Natural killer cell (primary cell): ENCODE data around the gene OR2AG1. TPM values are rescaled to one million over a fixed set of nuclear protein-coding genes. Genes with fewer than 3 reads are reported as not detected.

Experiments used
- ATAC-seq, 3 donors: fragments of 150-1000 bp in 2 of 3; fragments of 200-7000 bp in 1 of 3; cut with Tn5 transposase; 1 replicate in 1 of 3; 2 replicates in 2 of 3; pipeline ENCODE4 v1.10.0; 2021; ENCODE audit warnings: mild to moderate bottlenecking in 2 of 3, moderate library complexity in 2 of 3
- DNase-seq, 2 donors: peaks; one replicate each; pipeline versions ENCODE4 v3.0.0 to v3.0.0-alpha.2; 2013 to 2021; ENCODE audit warnings: mixed read lengths in 1 of 2
- H3K27ac ChIP-seq: one replicate; pipeline ENCODE4 v1.5.1; 2013; ENCODE audit warnings: mild to moderate bottlenecking, low read length
- H3K27me3 ChIP-seq: one replicate; pipeline ENCODE4 v1.6.1; 2013; ENCODE audit warnings: low read length; ENCODE audit not compliant: control insufficient read depth, insufficient read depth
- H3K36me3 ChIP-seq: one replicate; pipeline ENCODE4 v1.6.1; 2013; ENCODE audit warnings: low read length; ENCODE audit not compliant: control insufficient read depth, insufficient read depth
- H3K4me1 ChIP-seq: one replicate; pipeline ENCODE4 v1.6.1; 2013; ENCODE audit warnings: low read length; ENCODE audit not compliant: control insufficient read depth, insufficient read depth
- H3K4me3 ChIP-seq: one replicate; pipeline ENCODE4 v1.5.1; 2013; ENCODE audit warnings: low read length
- H3K9me3 ChIP-seq: one replicate; pipeline ENCODE4 v1.6.1; 2013; ENCODE audit warnings: low read length; ENCODE audit not compliant: control insufficient read depth, insufficient read depth
- H3K27ac Mint-ChIP-seq, 2 donors: one replicate each; pipeline ENCODE4 v1.8.0; 2022; ENCODE audit warnings: mild to moderate bottlenecking in 2 of 2, mixed read lengths in 2 of 2, moderate library complexity in 1 of 2
- H3K27me3 Mint-ChIP-seq, 2 donors: one replicate each; pipeline ENCODE4 v1.8.0; 2022; ENCODE audit warnings: low read depth in 2 of 2, mixed read lengths in 2 of 2
- H3K36me3 Mint-ChIP-seq: one replicate; pipeline ENCODE4 v1.8.0; 2022; ENCODE audit warnings: mixed read lengths
- H3K4me1 Mint-ChIP-seq, 2 donors: one replicate each; pipeline ENCODE4 v1.8.0; 2022; ENCODE audit warnings: mixed read lengths in 2 of 2
- H3K4me3 Mint-ChIP-seq: one replicate; pipeline ENCODE4 v1.8.0; 2022; ENCODE audit warnings: mild to moderate bottlenecking, moderate library complexity, mixed read lengths
- H3K9me3 Mint-ChIP-seq, 2 donors: one replicate each; pipeline ENCODE4 v1.8.0; 2022; ENCODE audit warnings: mixed read lengths in 2 of 2
- WGBS: methylation state at CpG from one replicate; pipeline ENCODE4 v1.1.7; 2013; ENCODE audit warnings: missing lambda C conversion rate; ENCODE audit not compliant: insufficient coverage; 5-methylcytosine and 5-hydroxymethylcytosine counted together
- intact Hi-C: fragments of 100-400 bp; cut with micrococcal nuclease; formaldehyde crosslinking; loops from one replicate; pipeline ENCODE4 v1.14.2; 2022
- total RNA-seq, 4 donors: library from RNA; stranded (reverse); fragments of 120-200 nt in 1 of 4; gene quantifications; one replicate each; pipeline versions ENCODE4 v1.2.3 to v1.2.4, GENCODE V29; 2013 to 2022
- TF ChIP-seq, protein P1 (sequence below): fragments of 200-600 bp; IDR thresholded peaks from one replicate; pipeline ENCODE4 v1.8.0; 2022; ENCODE audit warnings: antibody characterized with exemption

OR2AG1 gene
- total RNA-seq, 3 donors from 2014 or later (not counting 1 experiment from before 2014, with no cell fraction given): not detected

DNA sequence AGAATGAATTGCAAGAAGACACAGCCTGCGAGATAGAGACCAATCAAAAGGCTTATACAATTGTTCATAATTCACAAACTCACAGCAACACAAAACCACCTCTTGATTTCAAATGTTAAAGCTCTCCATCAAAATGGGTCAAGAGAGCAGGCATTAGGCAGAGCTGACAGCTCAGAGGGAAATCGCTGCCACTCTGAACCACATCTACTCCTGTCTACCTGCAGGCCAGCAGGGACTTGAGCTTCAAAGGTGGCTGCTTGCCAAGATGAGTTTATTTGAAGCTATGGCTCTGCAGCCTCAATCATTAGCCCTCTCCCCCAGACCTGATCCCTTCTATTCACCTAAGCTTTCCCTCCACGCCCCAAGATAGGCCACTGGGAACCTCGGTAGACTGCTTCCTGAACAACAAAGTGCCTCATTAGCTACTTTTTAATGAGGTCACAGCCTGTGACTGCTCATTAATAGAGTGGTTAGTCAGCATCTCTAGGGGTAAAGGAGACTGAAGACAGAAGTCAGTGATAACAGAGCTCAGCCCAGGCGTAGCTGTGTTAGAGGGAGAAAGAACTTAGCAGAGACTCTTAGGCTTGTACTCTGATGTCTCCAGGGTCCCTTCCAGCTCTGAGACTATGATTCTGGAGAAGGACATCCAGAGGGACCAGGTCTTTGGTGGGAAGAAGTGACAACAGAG is 41.5 kb downstream of the OR2AG1 start:
- Mint-ChIP-seq H3K9me3 (no peaks in the 10 kb centered on the region), H3K4me3 (no peak overlapping the region), H3K4me1 (no peaks in the 10 kb centered on the region), H3K36me3 (no peaks in the 10 kb centered on the region), H3K27me3 (peaks cover 11 to 12% of the 10 kb centered on the region in 2 donors), H3K27ac (no peak overlapping the region)
- intact Hi-C loops: no loop called here
- no peaks in the 10 kb centered on the region for H3K36me3 ChIP-seq
- 83% methylated on average over 5 of the region's 5 CpGs for WGBS
- no peak overlapping the region for H3K4me3 ChIP-seq
- TF ChIP-seq, protein P1, sequence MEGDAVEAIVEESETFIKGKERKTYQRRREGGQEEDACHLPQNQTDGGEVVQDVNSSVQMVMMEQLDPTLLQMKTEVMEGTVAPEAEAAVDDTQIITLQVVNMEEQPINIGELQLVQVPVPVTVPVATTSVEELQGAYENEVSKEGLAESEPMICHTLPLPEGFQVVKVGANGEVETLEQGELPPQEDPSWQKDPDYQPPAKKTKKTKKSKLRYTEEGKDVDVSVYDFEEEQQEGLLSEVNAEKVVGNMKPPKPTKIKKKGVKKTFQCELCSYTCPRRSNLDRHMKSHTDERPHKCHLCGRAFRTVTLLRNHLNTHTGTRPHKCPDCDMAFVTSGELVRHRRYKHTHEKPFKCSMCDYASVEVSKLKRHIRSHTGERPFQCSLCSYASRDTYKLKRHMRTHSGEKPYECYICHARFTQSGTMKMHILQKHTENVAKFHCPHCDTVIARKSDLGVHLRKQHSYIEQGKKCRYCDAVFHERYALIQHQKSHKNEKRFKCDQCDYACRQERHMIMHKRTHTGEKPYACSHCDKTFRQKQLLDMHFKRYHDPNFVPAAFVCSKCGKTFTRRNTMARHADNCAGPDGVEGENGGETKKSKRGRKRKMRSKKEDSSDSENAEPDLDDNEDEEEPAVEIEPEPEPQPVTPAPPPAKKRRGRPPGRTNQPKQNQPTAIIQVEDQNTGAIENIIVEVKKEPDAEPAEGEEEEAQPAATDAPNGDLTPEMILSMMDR: no peak
- no peak for ATAC-seq
- no peak overlapping the region for H3K27ac ChIP-seq
- no peaks in the 10 kb centered on the region for H3K27me3 ChIP-seq
- H3K9me3 ChIP-seq: no peaks in the 10 kb centered on the region
- H3K4me1 ChIP-seq: no peaks in the 10 kb centered on the region
- DNase-seq: no peak

DNA sequence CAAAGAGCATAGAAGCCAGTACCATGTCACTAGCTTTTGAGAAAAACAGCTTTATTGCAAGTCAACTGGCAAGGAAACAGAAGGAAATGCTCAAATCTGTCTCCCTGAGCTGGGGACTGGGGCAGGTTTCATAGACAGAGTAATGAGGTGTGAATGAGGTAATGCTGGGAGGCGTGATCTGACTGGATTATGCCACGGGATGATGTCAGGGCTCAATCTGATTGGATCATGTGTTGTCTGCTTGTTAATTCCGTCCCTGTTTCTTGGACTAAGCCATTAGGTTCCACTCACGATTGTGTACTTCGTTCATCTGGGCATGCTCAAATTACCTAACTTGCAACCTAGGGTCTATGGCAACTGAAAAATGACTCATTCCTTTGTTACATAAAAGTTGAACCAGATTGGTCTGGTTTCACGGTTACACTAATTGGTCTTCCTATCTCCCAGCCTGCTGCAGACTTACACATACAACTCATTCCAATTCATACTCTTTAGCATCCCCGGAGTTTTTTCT is 42.5 kb downstream of the OR2AG1 start:
- TF ChIP-seq, protein P1: no peak
- ATAC-seq (no peak), DNase-seq (no peak)
- no peak overlapping the region for H3K27ac ChIP-seq
- no peaks in the 10 kb centered on the region for H3K4me1 ChIP-seq
- Mint-ChIP-seq H3K4me1 (no peaks in the 10 kb centered on the region), H3K27ac (no peak overlapping the region), H3K4me3 (no peak overlapping the region), H3K36me3 (no peaks in the 10 kb centered on the region), H3K27me3 (peaks cover 5 to 6% of the 10 kb centered on the region in 2 donors), H3K9me3 (no peaks in the 10 kb centered on the region)
- intact Hi-C loops: no loop called here
- no peak overlapping the region for H3K4me3 ChIP-seq
- WGBS: 88% methylated on average over 7 of the region's 7 CpGs
- no peaks in the 10 kb centered on the region for H3K36me3 ChIP-seq
- H3K27me3 ChIP-seq: no peaks in the 10 kb centered on the region
- no peaks in the 10 kb centered on the region for H3K9me3 ChIP-seq

DNA sequence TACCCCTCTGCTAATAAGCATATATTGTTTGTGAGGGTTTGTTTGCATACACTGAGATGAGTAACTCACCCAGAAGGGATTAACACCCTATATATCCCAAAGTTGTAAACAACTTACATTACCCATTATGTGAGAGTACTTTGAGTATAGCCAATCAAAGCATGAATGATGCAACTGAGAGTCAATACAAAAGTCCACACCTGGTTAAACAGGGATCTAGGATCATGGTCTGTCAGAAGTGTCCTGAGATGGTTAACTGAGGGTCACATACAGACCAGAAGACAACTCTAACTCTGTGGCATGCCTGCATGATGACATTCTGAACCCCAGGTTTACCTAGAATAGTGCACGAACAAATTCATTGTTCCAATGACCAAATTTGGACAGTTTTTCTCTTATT is 45.3 kb downstream of the OR2AG1 start:
- no peaks in the 10 kb centered on the region for H3K4me1 Mint-ChIP-seq
- no peaks in the 10 kb centered on the region for H3K9me3 Mint-ChIP-seq
- no peak overlapping the region for H3K4me3 Mint-ChIP-seq
- DNase-seq (no peak), ATAC-seq (no peak)
- no peak overlapping the region for H3K27ac Mint-ChIP-seq
- Histone ChIP-seq H3K4me3 (no peak overlapping the region), H3K27me3 (no peaks in the 10 kb centered on the region), H3K27ac (no peak overlapping the region), H3K9me3 (no peaks in the 10 kb centered on the region), H3K36me3 (no peaks in the 10 kb centered on the region), H3K4me1 (no peaks in the 10 kb centered on the region)
- TF ChIP-seq, protein P1: no peak
- 76% methylated on average over 1 of the region's 1 CpG for WGBS
- peaks cover 4 to 9% of the 10 kb centered on the region in 2 donors for H3K27me3 Mint-ChIP-seq
- intact Hi-C loops: no loop called here
- no peaks in the 10 kb centered on the region for H3K36me3 Mint-ChIP-seq

DNA sequence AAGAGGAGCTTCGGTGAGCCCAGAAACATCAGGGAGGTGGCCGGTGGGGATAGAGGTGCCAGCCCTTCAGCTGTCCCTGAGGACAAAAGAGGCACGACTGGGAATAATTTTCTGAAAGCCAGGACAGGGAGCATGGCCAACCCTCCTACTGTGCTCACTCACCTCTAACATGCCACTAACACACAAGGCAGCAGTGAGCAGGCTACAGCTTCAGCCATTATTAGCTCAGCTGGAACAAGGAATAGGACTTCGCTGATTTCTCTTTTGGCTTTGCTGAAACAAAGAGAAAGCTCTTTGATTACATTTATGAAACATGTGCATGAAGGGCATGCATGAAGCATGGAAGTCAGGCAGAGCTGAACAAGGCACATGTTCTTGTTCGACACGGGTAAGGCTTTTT is 50.5 kb downstream of the OR2AG1 start:
- H3K9me3 ChIP-seq: no peaks in the 10 kb centered on the region
- WGBS: 91% methylated on average over 6 of the region's 6 CpGs
- Mint-ChIP-seq H3K9me3 (no peaks in the 10 kb centered on the region), H3K4me1 (no peaks in the 10 kb centered on the region), H3K27ac (no peak overlapping the region), H3K27me3 (peaks cover 4 to 11% of the 10 kb centered on the region in 2 donors), H3K4me3 (no peak overlapping the region), H3K36me3 (no peaks in the 10 kb centered on the region)
- TF ChIP-seq, protein P1: no peak
- H3K36me3 ChIP-seq: no peaks in the 10 kb centered on the region
- no peaks in the 10 kb centered on the region for H3K4me1 ChIP-seq
- no peaks in the 10 kb centered on the region for H3K27me3 ChIP-seq
- DNase-seq (no peak), ATAC-seq (no peak)
- intact Hi-C loops: no loop called here
- H3K4me3 ChIP-seq: no peak overlapping the region
- H3K27ac ChIP-seq: no peak overlapping the region
